ENCODE measurements around the gene MUC3A.
A peak's percentile ranks its signal among the peaks of the same experiment; 100 is the strongest.
"Not testable (repeated sequence)": the region's sequence is repeated elsewhere in the genome, so short reads cannot be mapped to it uniquely, and the experiment has no call there.

MUC3A gene

GRCh38 chr7:100971111-100972001 lies 22.0 kb downstream of the MUC3A start:
- DNase-seq (ENCODE audit: low read depth in 2 of 2) = no peak

GRCh38 chr7:100972002-100972347 lies 22.6 kb downstream of the MUC3A start:
- no peak for DNase-seq (ENCODE audit: low read depth in 2 of 2)

GRCh38 chr7:100974021-100974420 lies 24.7 kb downstream of the MUC3A start:
- no peak for DNase-seq (ENCODE audit: low read depth in 2 of 2)

GRCh38 chr7:100975371-100975821 lies 26.1 kb downstream of the MUC3A start:
- DNase-seq (ENCODE audit: low read depth in 2 of 2) = no peak

- DNase-seq (ENCODE audit: low read depth in 2 of 2) = no peak
Observed at GRCh38 chr7:100978300-100978699, 29.0 kb downstream of the MUC3A start.

- DNase-seq (ENCODE audit: low read depth in 2 of 2) = no peak
Observed at GRCh38 chr7:100983451-100984187, 34.3 kb downstream of the MUC3A start.

GRCh38 chr7:100984241-100984918 lies 35.0 kb downstream of the MUC3A start:
- not testable (repeated sequence) for DNase-seq (ENCODE audit: low read depth in 2 of 2)

- DNase-seq (ENCODE audit: low read depth in 2 of 2) = not testable (repeated sequence)
Observed at GRCh38 chr7:100985033-100985797, 35.9 kb downstream of the MUC3A start.

GRCh38 chr7:100991631-100992030 lies 42.3 kb downstream of the MUC3A start:
- no peak for DNase-seq (ENCODE audit: low read depth in 2 of 2)

GRCh38 chr7:100992280-100992679 lies 42.9 kb downstream of the MUC3A start:
- not testable (repeated sequence) for DNase-seq (ENCODE audit: low read depth in 2 of 2)

GRCh38 chr7:100994671-100995070 lies 45.3 kb downstream of the MUC3A start:
- not testable (repeated sequence) for DNase-seq (ENCODE audit: low read depth in 2 of 2)

GRCh38 chr7:100998530-100998929 lies 49.2 kb downstream of the MUC3A start:
- not testable (repeated sequence) for DNase-seq (ENCODE audit: low read depth in 2 of 2)

GRCh38 chr7:100999334-100999733 lies 50.0 kb downstream of the MUC3A start:
- DNase-seq (ENCODE audit: low read depth in 2 of 2) = not testable (repeated sequence)

GRCh38 chr7:101000025-101000424 lies 50.7 kb downstream of the MUC3A start:
- not testable (repeated sequence) for DNase-seq (ENCODE audit: low read depth in 2 of 2)

- not testable (repeated sequence) for DNase-seq (ENCODE audit: low read depth in 2 of 2)
Observed at GRCh38 chr7:101002333-101002732, 53.0 kb downstream of the MUC3A start.

- not testable (repeated sequence) for DNase-seq (ENCODE audit: low read depth in 2 of 2)
Observed at GRCh38 chr7:101007361-101007760, 58.0 kb downstream of the MUC3A start.

GRCh38 chr7:101009629-101010028 lies 60.3 kb downstream of the MUC3A start:
- no peak for DNase-seq (ENCODE audit: low read depth in 2 of 2)

- DNase-seq (ENCODE audit: low read depth in 2 of 2) = no peak
Observed at GRCh38 chr7:101012931-101013330, 63.6 kb downstream of the MUC3A start.

GRCh38 chr7:101015626-101016025 lies 66.3 kb downstream of the MUC3A start:
- no peak for DNase-seq (ENCODE audit: low read depth in 2 of 2)

- peak; percentile 64 for DNase-seq (ENCODE audit: low read depth in 2 of 2)
Observed at GRCh38 chr7:101017064-101017777, 67.9 kb downstream of the MUC3A start.
